Measurements from ENCODE around the gene HMX3. TPM values are rescaled to one million over a fixed set of nuclear protein-coding genes. Genes with fewer than 3 reads are reported as not detected.

Gene HMX3
- total RNA-seq, 1 experiment from 2014 or later = not detected

DNA sequence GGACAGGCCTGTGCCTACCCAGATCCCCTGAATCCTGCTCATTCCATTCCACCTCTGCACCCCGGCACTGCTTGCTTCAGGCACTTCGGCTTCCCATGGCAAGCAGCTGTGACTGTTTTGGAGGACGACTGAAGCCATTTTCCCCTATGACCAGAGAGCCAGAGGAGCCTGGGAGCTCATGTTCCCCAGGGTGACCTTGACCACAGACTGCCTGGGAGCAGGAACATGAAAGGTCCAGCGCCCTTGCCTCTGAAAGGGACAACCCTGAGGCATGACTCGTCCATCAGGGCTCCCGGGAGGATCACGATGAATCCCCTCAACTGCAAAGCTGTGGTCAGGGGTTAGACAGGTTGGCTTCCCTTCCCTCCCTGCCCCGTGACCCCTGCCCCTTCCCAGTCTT, 16.7 kb upstream of the HMX3 start:
- DNase-seq = no peak
- H3K27me3 ChIP-seq (ENCODE audit: control insufficient read depth, insufficient read depth, low read length) = peaks cover 9% of the 10 kb centered on the region
- H3K4me3 ChIP-seq (ENCODE audit: insufficient read depth, low read depth, low read length) = no peak overlapping the region
- no peaks in the 10 kb centered on the region for H3K36me3 ChIP-seq (replicated peaks; ENCODE audit: control insufficient read depth, insufficient read depth, low read length)

GRCh38 chr10:123126246-123126645, 9.5 kb upstream of the HMX3 start:
- Histone ChIP-seq H3K27me3 (ENCODE audit: control insufficient read depth, insufficient read depth, low read length) (peaks cover 15% of the 10 kb centered on the region), H3K4me3 (ENCODE audit: insufficient read depth, low read depth, low read length) (no peak overlapping the region), H3K36me3 (replicated peaks; ENCODE audit: control insufficient read depth, insufficient read depth, low read length) (no peaks in the 10 kb centered on the region)
- DNase-seq = no peak

- Histone ChIP-seq H3K4me3 (ENCODE audit: insufficient read depth, low read depth, low read length) (no peak overlapping the region), H3K36me3 (replicated peaks; ENCODE audit: control insufficient read depth, insufficient read depth, low read length) (no peaks in the 10 kb centered on the region), H3K27me3 (ENCODE audit: control insufficient read depth, insufficient read depth, low read length) (peaks cover 48% of the 10 kb centered on the region)
- no peak for DNase-seq
Measured at GRCh38 chr10:123129618-123130271, 6.0 kb upstream of the HMX3 start.

- peaks cover 75% of the 10 kb centered on the region for H3K27me3 ChIP-seq (ENCODE audit: control insufficient read depth, insufficient read depth, low read length)
- peak; percentile 91 for DNase-seq
- H3K36me3 ChIP-seq (replicated peaks; ENCODE audit: control insufficient read depth, insufficient read depth, low read length) = no peaks in the 10 kb centered on the region
- H3K4me3 ChIP-seq (ENCODE audit: insufficient read depth, low read depth, low read length) = peak overlapping the region; percentile 35
Measured at GRCh38 chr10:123132576-123133477, 2.9 kb upstream of the HMX3 start.

GRCh38 chr10:123133541-123134342, 2.0 kb upstream of the HMX3 start:
- no peak for DNase-seq
- Histone ChIP-seq H3K27me3 (ENCODE audit: control insufficient read depth, insufficient read depth, low read length) (peaks cover 84% of the 10 kb centered on the region), H3K36me3 (replicated peaks; ENCODE audit: control insufficient read depth, insufficient read depth, low read length) (no peaks in the 10 kb centered on the region), H3K4me3 (ENCODE audit: insufficient read depth, low read depth, low read length) (peak overlapping the region; percentile 35)

DNA sequence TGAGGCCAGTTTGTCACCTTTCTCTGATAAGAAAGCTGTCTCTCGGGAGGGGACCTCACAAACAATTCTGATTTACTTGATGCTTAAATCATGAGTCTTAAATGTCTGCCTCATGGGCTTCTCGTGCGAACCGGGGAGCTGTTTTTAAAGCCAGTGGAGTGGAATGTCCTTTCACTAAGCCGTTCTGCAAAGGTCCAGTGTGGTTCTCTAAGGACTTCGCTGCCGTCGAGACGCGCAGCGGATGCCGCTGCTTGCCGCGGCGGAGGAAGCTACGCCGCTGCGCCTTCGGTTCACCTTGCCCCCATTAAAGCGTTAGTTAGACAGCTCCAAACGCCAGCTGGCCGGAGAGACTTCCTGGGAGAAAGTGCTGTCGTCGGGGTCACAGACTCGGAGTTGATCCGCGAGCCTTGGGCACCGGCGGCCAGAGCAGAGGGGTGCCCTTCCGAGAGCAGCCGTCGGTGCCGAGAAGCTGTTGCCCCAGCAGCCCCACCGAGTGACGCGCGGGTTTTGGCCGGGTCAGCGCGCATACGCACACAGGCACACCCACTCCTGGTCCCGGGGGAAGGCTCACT, 1.3 kb upstream of the HMX3 start:
- peak overlapping the region; percentile 41 for H3K4me3 ChIP-seq (ENCODE audit: insufficient read depth, low read depth, low read length)
- peak; percentile 61 for DNase-seq
- H3K27me3 ChIP-seq (ENCODE audit: control insufficient read depth, insufficient read depth, low read length) = peaks cover 88% of the 10 kb centered on the region

GRCh38 chr10:123134915-123135414, 805 bp upstream of the HMX3 start:
- Histone ChIP-seq H3K36me3 (replicated peaks; ENCODE audit: control insufficient read depth, insufficient read depth, low read length) (no peaks in the 10 kb centered on the region), H3K4me3 (ENCODE audit: insufficient read depth, low read depth, low read length) (peak overlapping the region; percentile 41), H3K27me3 (ENCODE audit: control insufficient read depth, insufficient read depth, low read length) (peaks cover 89% of the 10 kb centered on the region)
- peak; percentile 89 for DNase-seq

More for the DNA sequence above, 1.3 kb upstream of the HMX3 start:
- H3K36me3 ChIP-seq (replicated peaks; ENCODE audit: control insufficient read depth, insufficient read depth, low read length) = no peaks in the 10 kb centered on the region

DNA sequence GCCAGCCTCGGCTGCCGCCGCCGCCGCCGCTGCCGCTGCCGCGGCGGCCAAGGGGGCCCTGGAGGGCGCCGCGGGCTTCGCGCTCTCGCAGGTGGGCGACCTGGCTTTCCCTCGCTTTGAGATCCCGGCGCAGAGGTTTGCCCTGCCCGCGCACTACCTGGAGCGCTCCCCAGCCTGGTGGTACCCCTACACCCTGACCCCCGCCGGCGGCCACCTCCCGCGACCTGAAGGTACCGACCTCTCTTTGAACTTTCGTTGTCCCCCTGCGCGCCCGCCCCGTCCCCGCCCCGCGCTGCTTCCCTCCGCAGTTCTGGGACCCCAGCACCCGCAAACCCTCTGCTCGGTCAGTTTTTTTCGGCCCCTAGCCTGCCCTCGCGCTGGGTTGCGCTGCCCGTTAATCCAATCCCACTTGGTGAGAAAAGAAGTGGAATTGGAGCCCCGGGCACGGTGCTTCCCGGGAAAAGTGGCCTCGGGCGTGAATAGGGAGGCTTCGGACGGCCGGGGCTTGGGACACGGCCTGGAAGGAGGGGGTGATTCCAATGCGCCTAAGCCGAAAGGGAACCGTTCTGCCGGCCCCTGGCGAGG, 543 bp downstream of the HMX3 start:
- Histone ChIP-seq H3K36me3 (replicated peaks; ENCODE audit: control insufficient read depth, insufficient read depth, low read length) (no peaks in the 10 kb centered on the region), H3K27me3 (ENCODE audit: control insufficient read depth, insufficient read depth, low read length) (peaks cover 96% of the 10 kb centered on the region), H3K4me3 (ENCODE audit: insufficient read depth, low read depth, low read length) (peak overlapping the region; percentile 27)
- DNase-seq = peak; percentile 75

- peaks cover 96% of the 10 kb centered on the region for H3K27me3 ChIP-seq (ENCODE audit: control insufficient read depth, insufficient read depth, low read length)
- DNase-seq = peak; percentile 85
- H3K4me3 ChIP-seq (ENCODE audit: insufficient read depth, low read depth, low read length) = peak overlapping the region; percentile 19
- H3K36me3 ChIP-seq (replicated peaks; ENCODE audit: control insufficient read depth, insufficient read depth, low read length) = no peaks in the 10 kb centered on the region
Measured at GRCh38 chr10:123136806-123137642, 1.3 kb downstream of the HMX3 start.

- Histone ChIP-seq H3K27me3 (ENCODE audit: control insufficient read depth, insufficient read depth, low read length) (peaks cover 98% of the 10 kb centered on the region), H3K4me3 (ENCODE audit: insufficient read depth, low read depth, low read length) (no peak overlapping the region), H3K36me3 (replicated peaks; ENCODE audit: control insufficient read depth, insufficient read depth, low read length) (no peaks in the 10 kb centered on the region)
- no peak for DNase-seq
Measured at GRCh38 chr10:123139165-123139520, 3.4 kb downstream of the HMX3 start.

- H3K36me3 ChIP-seq (replicated peaks; ENCODE audit: control insufficient read depth, insufficient read depth, low read length) = no peaks in the 10 kb centered on the region
- H3K4me3 ChIP-seq (ENCODE audit: insufficient read depth, low read depth, low read length) = peak overlapping the region; percentile 4; the same call in 1 of the 2 replicates
- peak; percentile 79 for DNase-seq
- peaks cover 98% of the 10 kb centered on the region for H3K27me3 ChIP-seq (ENCODE audit: control insufficient read depth, insufficient read depth, low read length)
Measured at GRCh38 chr10:123139521-123140163, 3.9 kb downstream of the HMX3 start.

GRCh38 chr10:123140164-123140982, 4.6 kb downstream of the HMX3 start:
- H3K4me3 ChIP-seq (ENCODE audit: insufficient read depth, low read depth, low read length) = peak overlapping the region; percentile 4; the same call in 1 of the 2 replicates
- peaks cover 98% of the 10 kb centered on the region for H3K27me3 ChIP-seq (ENCODE audit: control insufficient read depth, insufficient read depth, low read length)
- no peaks in the 10 kb centered on the region for H3K36me3 ChIP-seq (replicated peaks; ENCODE audit: control insufficient read depth, insufficient read depth, low read length)
- DNase-seq = peak; percentile 80
